ENCODE results near the gene ADIPOR2.

- no peak for TF ChIP-seq CTCF (IDR thresholded peaks at IDR 0.05)
- no peak for TF ChIP-seq EZH2 (IDR thresholded peaks at IDR 0.05; ENCODE audit: borderline replicate concordance, insufficient read depth, low read depth, low read length, poor library complexity, severe bottlenecking)
Measured at GRCh38 chr12:1744932-1745331, 54.1 kb downstream of the ADIPOR2 start.

Measured in B cell (primary cell).